ENCODE data around the gene GALNT17. TPM values are rescaled to one million over a fixed set of nuclear protein-coding genes. Genes with fewer than 3 reads are reported as not detected.
"Not testable (repeated sequence)": the region's sequence is repeated elsewhere in the genome, so short reads cannot be mapped to it uniquely, and the experiment has no call there.

Gene GALNT17
- total RNA-seq, 1 experiment from 2014 or later = not detected

DNA sequence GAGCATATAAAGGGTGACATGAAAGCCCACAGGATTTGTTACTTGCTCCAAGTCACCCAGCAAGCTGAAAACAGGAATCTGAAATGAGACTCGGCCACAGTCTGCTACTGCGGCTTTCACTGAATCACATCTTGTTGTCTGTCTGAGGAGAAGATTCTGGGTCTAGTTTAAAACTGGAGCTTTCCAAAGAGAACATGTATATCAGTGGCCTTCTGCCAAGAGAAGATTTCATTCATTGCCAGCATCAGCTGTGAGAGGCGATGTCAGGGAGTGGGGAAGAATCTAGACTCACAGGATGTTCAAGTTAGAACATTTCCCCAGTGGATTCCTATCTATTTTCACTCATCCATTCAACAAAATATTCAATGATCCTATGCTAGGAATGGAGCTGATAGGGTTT, 122.8 kb downstream of the GALNT17 start:
- no peak overlapping the region for H3K27ac ChIP-seq (ENCODE audit: low read depth, low read length, poor library complexity, severe bottlenecking)
- intact Hi-C loops (cut with micrococcal nuclease; ENCODE audit: unreplicated experiment) = no loop called here
- ChIA-PET POLR2A (ENCODE audit: low non-redundant PET) (no interaction called here), CTCF (no interaction called here)
- no peak for TF ChIP-seq EZH2 (IDR thresholded peaks at IDR 0.05; ENCODE audit: borderline replicate concordance, low read depth, low read length, poor library complexity, severe bottlenecking)
- TF ChIP-seq, protein P1, sequence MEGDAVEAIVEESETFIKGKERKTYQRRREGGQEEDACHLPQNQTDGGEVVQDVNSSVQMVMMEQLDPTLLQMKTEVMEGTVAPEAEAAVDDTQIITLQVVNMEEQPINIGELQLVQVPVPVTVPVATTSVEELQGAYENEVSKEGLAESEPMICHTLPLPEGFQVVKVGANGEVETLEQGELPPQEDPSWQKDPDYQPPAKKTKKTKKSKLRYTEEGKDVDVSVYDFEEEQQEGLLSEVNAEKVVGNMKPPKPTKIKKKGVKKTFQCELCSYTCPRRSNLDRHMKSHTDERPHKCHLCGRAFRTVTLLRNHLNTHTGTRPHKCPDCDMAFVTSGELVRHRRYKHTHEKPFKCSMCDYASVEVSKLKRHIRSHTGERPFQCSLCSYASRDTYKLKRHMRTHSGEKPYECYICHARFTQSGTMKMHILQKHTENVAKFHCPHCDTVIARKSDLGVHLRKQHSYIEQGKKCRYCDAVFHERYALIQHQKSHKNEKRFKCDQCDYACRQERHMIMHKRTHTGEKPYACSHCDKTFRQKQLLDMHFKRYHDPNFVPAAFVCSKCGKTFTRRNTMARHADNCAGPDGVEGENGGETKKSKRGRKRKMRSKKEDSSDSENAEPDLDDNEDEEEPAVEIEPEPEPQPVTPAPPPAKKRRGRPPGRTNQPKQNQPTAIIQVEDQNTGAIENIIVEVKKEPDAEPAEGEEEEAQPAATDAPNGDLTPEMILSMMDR (conservative IDR thresholded peaks at IDR 0.05; ENCODE audit: low read depth, low read length) = no peak
- no peak for DNase-seq (ENCODE audit: low spot score)
- BruUV-seq (replicated peaks) = no TSS peak
- no peaks in the 10 kb centered on the region for H3K36me3 ChIP-seq (ENCODE audit: insufficient read depth, low read length, poor library complexity, severe bottlenecking)
- peaks cover 30% of the 10 kb centered on the region for H3K9me3 ChIP-seq (ENCODE audit: low read depth, low read length, poor library complexity, severe bottlenecking)
- H3K27me3 ChIP-seq (replicated peaks; ENCODE audit: insufficient read depth, low read depth, low read length, poor library complexity) = no peaks in the 10 kb centered on the region
- no peak overlapping the region for H3K4me3 ChIP-seq (ENCODE audit: low read depth, low read length, poor library complexity, severe bottlenecking)
- H3K4me1 ChIP-seq (ENCODE audit: insufficient read depth, low read length, poor library complexity, severe bottlenecking) = no peaks in the 10 kb centered on the region

DNA sequence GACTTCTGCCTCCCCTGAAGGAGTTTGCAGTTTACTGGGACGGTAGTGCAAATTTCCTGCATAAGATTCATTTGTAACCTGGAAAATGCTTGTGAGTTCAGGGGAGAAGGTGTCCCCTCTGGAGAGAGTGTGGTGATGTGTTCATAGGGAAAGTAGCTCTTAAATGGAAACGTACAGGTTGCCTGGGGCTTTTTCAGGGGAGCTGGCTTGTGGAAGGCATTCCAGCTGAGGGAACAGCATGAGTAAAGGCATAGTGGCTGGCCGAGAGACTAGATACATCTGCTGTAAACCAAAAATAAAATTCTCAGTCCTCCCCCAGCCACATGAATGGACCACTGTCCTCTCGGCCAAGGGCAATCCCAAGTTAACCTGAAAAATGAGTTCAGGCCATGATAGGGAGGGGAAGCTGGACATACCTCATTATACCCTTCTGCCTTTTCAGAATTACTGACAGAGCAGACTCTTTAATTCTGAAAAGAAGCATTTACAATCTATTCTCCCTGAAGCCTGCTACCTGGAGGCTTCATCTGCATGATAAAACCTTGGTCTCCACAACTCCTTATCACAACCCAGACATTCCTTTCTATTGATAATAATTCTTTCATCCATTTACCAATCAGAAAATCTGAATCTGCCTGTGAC, 123.7 kb downstream of the GALNT17 start:
- no peaks in the 10 kb centered on the region for H3K4me1 ChIP-seq (ENCODE audit: insufficient read depth, low read length, poor library complexity, severe bottlenecking)
- H3K27ac ChIP-seq (ENCODE audit: low read depth, low read length, poor library complexity, severe bottlenecking) = no peak overlapping the region
- peaks cover 27% of the 10 kb centered on the region for H3K9me3 ChIP-seq (ENCODE audit: low read depth, low read length, poor library complexity, severe bottlenecking)
- intact Hi-C loops (cut with micrococcal nuclease; ENCODE audit: unreplicated experiment) = no loop called here
- CTCF ChIA-PET = no interaction called here
- POLR2A ChIA-PET (ENCODE audit: low non-redundant PET) = no interaction called here
- no peak for TF ChIP-seq EZH2 (IDR thresholded peaks at IDR 0.05; ENCODE audit: borderline replicate concordance, low read depth, low read length, poor library complexity, severe bottlenecking)
- TF ChIP-seq, protein P1 (conservative IDR thresholded peaks at IDR 0.05; ENCODE audit: low read depth, low read length) = no peak
- DNase-seq (ENCODE audit: low spot score) = no peak
- no peaks in the 10 kb centered on the region for H3K36me3 ChIP-seq (ENCODE audit: insufficient read depth, low read length, poor library complexity, severe bottlenecking)
- H3K27me3 ChIP-seq (replicated peaks; ENCODE audit: insufficient read depth, low read depth, low read length, poor library complexity) = no peaks in the 10 kb centered on the region
- BruUV-seq (replicated peaks) = no TSS peak
- H3K4me3 ChIP-seq (ENCODE audit: low read depth, low read length, poor library complexity, severe bottlenecking) = no peak overlapping the region

DNA sequence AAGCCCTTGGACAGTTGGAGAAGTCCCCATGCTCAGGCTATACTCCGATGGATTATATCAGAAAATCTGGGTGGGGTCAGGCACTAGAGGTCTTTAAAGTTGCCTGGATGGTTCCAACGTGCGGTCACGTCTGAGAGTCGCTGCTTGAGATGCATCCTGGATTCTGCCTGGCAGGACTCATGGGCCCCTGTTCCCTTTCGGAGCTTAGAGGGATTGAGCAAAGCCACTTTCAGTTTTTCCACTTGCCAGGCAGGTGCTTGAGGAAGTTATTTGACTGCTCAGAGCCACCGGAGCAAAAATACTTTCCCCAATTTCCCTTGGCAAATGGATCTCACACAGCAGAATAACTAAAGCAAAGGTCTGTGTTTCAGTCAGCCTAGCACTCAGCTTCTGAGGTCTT, 129.1 kb downstream of the GALNT17 start:
- ChIA-PET POLR2A (ENCODE audit: low non-redundant PET) (no interaction called here), CTCF (no interaction called here)
- BruUV-seq (replicated peaks) = no TSS peak
- DNase-seq (ENCODE audit: low spot score) = no peak
- no peak overlapping the region for H3K27ac ChIP-seq (ENCODE audit: low read depth, low read length, poor library complexity, severe bottlenecking)
- H3K4me1 ChIP-seq (ENCODE audit: insufficient read depth, low read length, poor library complexity, severe bottlenecking) = no peaks in the 10 kb centered on the region
- H3K36me3 ChIP-seq (ENCODE audit: insufficient read depth, low read length, poor library complexity, severe bottlenecking) = no peaks in the 10 kb centered on the region
- no peak overlapping the region for H3K4me3 ChIP-seq (ENCODE audit: low read depth, low read length, poor library complexity, severe bottlenecking)
- H3K9me3 ChIP-seq (ENCODE audit: low read depth, low read length, poor library complexity, severe bottlenecking) = peaks cover 18% of the 10 kb centered on the region
- TF ChIP-seq EZH2 (IDR thresholded peaks at IDR 0.05; ENCODE audit: borderline replicate concordance, low read depth, low read length, poor library complexity, severe bottlenecking) = no peak
- H3K27me3 ChIP-seq (replicated peaks; ENCODE audit: insufficient read depth, low read depth, low read length, poor library complexity) = no peaks in the 10 kb centered on the region
- intact Hi-C loops (cut with micrococcal nuclease; ENCODE audit: unreplicated experiment) = no loop called here

DNA sequence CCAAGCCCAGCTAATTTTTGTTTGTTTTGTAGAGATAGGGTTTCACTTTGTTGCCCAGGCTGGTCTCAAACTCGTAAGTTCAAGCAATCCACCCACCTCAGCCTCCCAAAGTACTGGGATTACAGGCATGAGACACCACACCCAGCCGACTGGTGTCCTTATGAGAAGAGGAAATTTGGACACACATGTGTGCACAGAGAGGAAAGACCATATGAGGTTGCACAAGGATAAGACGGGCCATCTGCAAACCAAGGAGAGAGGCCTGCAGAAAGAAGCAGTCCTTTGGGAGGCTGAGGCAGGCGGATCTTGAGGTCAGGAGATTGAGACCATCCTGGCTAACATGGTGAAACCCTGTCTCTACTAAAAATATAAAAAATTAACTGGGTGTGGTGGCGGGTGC, 130.9 kb downstream of the GALNT17 start:
- H3K4me3 ChIP-seq (ENCODE audit: low read depth, low read length, poor library complexity, severe bottlenecking); BruUV-seq (replicated peaks); intact Hi-C loops (cut with micrococcal nuclease; ENCODE audit: unreplicated experiment); H3K27me3 ChIP-seq (replicated peaks; ENCODE audit: insufficient read depth, low read depth, low read length, poor library complexity); H3K36me3 ChIP-seq (ENCODE audit: insufficient read depth, low read length, poor library complexity, severe bottlenecking); H3K27ac ChIP-seq (ENCODE audit: low read depth, low read length, poor library complexity, severe bottlenecking); CTCF ChIA-PET; DNase-seq (ENCODE audit: low spot score); H3K4me1 ChIP-seq (ENCODE audit: insufficient read depth, low read length, poor library complexity, severe bottlenecking); POLR2A ChIA-PET (ENCODE audit: low non-redundant PET): not testable (repeated sequence)
- H3K9me3 ChIP-seq (ENCODE audit: low read depth, low read length, poor library complexity, severe bottlenecking) = peaks cover 15% of the 10 kb centered on the region

All from A673 (cell line).